GM21447 (cell line): ENCODE data around the gene LSM12.

Source experiments
- ATAC-seq: cut with Tn5 transposase; IDR thresholded peaks from one replicate; pipeline ENCODE4 v1.9.1; 2021; ENCODE audit not compliant: unreplicated experiment

The LSM12 gene

GRCh38 chr17:44095647-44096496, 29.4 kb upstream of the LSM12 start:
- no peak for ATAC-seq

- ATAC-seq: no peak
These were observed 28.8 kb upstream of the LSM12 start for GRCh38 chr17:44095388-44095646.

DNA sequence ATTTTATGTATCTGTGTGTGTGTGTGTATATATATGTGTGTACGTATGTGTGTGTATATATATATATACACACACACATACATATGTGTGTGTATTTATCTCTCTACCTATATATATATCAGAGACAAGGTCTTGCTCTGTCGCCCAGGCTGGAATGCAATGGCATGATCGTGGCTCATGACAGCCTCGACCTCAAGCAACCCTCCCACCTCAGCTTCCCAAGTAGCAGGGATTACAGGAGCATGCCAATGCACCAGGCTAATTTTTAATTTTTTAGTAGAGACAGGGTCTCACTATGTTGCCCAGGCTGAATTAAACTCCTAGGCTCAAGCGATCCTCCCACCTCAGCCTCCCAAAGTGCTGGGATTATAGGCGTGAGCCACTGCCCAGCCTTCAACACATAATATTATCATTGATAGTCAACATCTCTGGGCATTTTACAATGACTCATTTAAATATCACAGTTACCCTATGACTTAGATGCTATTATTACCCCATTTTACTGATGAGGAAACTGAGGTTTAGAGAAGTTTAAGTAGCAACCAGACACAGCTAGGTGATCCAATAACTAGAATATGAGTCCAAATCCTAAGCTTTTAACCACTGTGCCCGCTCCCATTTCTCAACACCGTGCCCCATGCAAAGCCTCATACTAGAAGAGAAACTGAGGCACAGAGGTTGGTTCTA, 28.4 kb upstream of the LSM12 start:
- ATAC-seq: no peak

GRCh38 chr17:44093231-44093900, 26.9 kb upstream of the LSM12 start:
- no peak for ATAC-seq

GRCh38 chr17:44092051-44092450, 25.6 kb upstream of the LSM12 start:
- ATAC-seq: no peak

GRCh38 chr17:44091200-44091997, 24.9 kb upstream of the LSM12 start:
- no peak for ATAC-seq

GRCh38 chr17:44088254-44088653, 21.8 kb upstream of the LSM12 start:
- no peak for ATAC-seq

DNA sequence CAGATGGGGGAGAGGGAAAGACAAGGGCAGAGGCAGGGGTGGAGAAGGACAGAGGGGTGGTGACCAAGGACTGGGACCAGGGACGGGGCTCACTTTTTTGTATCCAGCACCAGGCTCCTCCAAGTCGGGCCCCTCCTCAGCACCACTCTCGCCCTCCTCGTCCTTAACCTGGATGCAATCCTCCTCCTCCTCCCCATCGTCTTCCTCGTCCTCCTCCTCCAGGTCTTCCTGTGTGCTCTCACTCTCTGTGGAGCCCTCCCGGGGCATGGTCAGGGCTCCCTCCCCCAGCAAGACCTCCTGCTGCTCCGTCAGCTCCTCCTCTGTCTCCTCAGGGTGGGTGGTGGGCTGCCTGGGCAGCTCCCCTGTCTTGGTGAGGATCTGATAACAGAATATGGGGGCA, 20.8 kb upstream of the LSM12 start:
- no peak for ATAC-seq

- no peak for ATAC-seq
These were observed 20.2 kb upstream of the LSM12 start for GRCh38 chr17:44086364-44087311.

DNA sequence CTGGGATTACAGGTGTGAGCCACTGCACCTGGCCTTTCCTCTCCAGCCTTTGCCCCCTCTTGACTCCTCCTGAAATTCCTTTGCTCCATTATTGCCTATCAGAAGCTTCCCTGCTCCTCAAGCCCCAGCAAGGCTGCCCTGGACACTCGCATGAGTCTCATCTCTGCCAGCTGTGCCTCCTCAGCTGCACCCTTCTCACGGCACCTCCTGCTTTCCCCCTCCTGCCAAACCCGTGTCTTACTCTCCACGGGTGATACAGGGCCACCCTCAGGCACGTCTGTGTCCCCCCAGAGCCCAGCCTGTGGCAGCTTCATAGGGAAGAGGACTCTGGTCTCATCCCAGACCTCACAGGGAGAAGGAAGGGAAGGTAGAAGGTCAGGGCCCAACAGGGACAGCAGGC, 19.4 kb upstream of the LSM12 start:
- ATAC-seq: no peak

GRCh38 chr17:44084921-44085320, 18.4 kb upstream of the LSM12 start:
- no peak for ATAC-seq

DNA sequence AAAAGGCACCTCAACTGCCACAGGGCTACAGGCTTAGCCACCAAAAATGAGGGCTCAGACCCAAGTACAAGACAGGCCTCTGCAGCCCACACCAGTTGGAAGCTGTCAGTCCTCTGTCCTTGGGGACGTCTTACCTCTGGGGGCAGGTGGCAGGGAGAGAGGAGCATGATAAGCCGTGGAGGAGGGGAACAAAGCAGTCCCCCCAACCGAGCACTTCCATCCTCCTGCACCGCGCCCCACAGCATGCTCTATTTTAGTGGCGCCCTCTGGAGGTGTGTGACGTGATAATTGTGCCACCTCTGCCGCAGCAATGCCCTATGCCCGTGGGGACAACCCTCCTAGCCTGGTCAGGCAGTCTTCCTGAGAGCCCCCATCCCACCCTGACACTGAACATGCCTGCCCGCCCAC, 17.7 kb upstream of the LSM12 start:
- no peak for ATAC-seq

- ATAC-seq: no peak
These were observed 16.9 kb upstream of the LSM12 start for GRCh38 chr17:44083250-44083849.

DNA sequence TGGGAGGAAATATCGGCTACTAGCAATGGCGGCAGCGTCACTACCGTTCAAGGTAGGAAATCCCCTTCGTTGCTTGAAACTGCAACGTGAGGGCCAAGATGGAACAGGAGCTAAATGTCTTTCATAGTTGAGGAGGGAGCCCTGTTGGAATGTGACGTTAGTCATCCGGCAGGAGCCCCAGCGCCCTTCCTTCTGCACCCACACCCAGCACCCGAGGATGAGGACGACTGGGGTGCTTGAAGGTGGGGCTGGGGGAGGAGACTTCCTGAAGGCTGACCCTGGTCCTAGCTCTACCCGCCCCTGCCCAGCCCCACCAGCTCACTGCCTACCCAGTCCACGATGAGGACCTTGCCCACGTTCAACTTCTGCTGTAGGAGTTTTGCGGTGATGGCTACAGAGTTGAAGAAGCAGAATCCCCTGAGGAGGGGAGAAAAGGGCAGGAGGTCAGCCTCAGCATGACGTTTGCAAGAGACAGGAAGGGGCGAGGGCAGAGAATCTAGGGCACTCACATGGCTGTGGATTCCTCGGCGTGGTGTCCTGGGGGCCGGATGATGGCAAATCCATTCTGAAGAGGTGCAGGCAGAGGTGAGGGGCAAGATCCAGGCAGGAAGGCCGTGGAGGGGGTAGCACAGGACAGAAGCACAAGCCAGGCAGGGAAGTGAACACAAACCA, 15.9 kb upstream of the LSM12 start:
- no peak for ATAC-seq

DNA sequence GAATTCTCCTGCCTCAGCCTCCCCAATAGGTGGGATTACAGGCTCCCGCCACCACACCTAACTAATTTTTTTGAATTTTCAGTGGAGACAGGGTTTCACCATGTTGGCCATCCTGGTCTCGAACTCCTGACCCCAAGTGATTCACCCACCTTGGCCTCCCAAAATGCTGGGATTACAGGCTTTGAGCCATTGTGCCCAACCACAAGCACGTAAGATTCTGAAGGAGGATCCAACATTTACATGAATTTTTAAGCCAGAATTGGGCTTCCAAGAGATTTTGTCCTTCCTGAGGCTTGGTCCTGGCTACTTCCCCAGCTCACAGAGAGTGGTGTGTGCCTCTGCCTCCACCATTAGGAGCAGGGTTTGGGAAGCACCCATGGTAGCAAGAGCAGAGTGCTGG, 15.2 kb upstream of the LSM12 start:
- ATAC-seq: no peak

GRCh38 chr17:44079877-44080821, 13.7 kb upstream of the LSM12 start:
- no peak for ATAC-seq

- ATAC-seq: no peak
These were observed 11.9 kb upstream of the LSM12 start for GRCh38 chr17:44078412-44078811.

DNA sequence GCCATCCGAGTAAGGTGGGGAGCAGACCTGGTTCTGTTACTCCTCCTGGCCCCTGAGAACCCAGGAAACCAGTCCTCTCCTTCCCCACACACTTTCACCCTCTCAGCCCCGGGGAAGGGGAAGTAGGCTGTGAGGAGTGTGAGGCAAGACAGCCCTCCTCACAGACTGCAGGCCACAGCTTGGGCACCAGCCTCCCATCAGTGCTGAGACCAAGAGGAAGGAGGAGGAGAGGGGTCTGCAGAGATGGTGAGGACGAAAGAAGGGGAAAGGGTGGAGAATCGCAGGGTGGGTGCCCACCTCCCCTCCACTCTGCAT, 11.1 kb upstream of the LSM12 start:
- no peak for ATAC-seq
